Ishikawa (cell line): ENCODE results near the gene SLC2A6.

ENCODE experiments used
- CEBPB ChIP-seq: IDR thresholded peaks from 2 replicates; pipeline ENCODE4 v1.6.1; 2012
- CREB1 ChIP-seq: IDR thresholded peaks from 2 replicates; pipeline ENCODE4 v1.6.1; 2012; ENCODE audit warnings: low read depth
- EGR1 ChIP-seq: IDR thresholded peaks from 2 replicates; pipeline ENCODE4 v1.6.1; 2012
- EP300 ChIP-seq: IDR thresholded peaks from 2 replicates; pipeline ENCODE4 v1.6.1; 2012; ENCODE audit warnings: borderline replicate concordance
- FOXM1 ChIP-seq: IDR thresholded peaks from 2 replicates; pipeline ENCODE4 v1.6.1; 2012; ENCODE audit warnings: low read depth, borderline replicate concordance
- NFIC ChIP-seq: IDR thresholded peaks from 2 replicates; pipeline ENCODE4 v1.6.1; 2012
- RAD21 ChIP-seq: IDR thresholded peaks from 2 replicates; pipeline ENCODE4 v1.6.1; 2012; ENCODE audit warnings: low read depth
- REST ChIP-seq: IDR thresholded peaks from 2 replicates; pipeline ENCODE4 v1.6.1; 2012; ENCODE audit warnings: low read depth, mild to moderate bottlenecking
- TAF1 ChIP-seq: IDR thresholded peaks from 2 replicates; pipeline ENCODE4 v1.6.1; 2012; ENCODE audit warnings: low read depth, mild to moderate bottlenecking
- TCF12 ChIP-seq: IDR thresholded peaks from 2 replicates; pipeline ENCODE4 v1.6.1; 2012; ENCODE audit warnings: low read depth
- TEAD4 ChIP-seq: IDR thresholded peaks from 2 replicates; pipeline ENCODE4 v1.6.1; 2012
- USF1 ChIP-seq: IDR thresholded peaks from 2 replicates; pipeline ENCODE4 v1.6.1; 2012
- YY1 ChIP-seq: IDR thresholded peaks from 2 replicates; pipeline ENCODE4 v1.6.1; 2012; ENCODE audit warnings: low read depth
- ZBTB7A ChIP-seq: IDR thresholded peaks from 2 replicates; pipeline ENCODE4 v1.6.1; 2012; ENCODE audit warnings: low read depth
- TF ChIP-seq, protein P1 (sequence below): IDR thresholded peaks from 2 replicates; pipeline ENCODE4 v1.6.1; 2012

The SLC2A6 gene

DNA sequence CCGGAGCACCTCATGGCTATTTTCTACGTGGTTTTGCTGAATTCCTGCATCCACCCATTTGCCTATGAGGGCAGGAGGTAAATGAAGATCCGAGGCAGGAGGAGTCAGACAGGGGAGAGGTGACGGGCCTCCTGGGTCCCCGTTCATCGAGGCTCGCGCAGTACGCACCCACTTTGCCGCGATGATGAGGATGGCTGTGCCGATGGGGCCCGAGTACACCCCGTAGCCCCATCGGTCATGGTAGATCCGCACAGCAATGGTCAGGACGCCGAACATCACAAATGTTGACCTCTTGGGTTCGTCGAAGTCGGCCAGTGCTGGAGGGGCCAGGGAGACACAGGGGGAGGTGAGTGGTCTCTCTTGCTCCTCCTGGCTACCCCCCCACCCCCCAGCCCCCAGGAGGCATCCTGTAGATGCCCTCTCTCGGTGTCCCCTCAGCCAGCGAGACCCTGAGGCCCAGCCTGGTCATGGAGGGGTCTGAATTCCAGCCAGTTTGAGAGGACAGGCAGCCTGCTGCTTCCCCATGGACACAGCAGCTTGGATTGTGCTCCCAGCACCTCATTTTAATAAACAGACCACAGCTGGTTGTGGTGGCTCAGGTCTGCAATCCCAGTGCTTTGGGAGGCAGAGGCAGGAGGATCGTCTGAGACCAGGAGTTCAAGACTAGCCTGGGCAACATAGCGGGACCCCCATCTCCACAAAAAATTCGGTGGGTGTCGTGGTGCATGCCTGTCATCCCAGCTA, 40.0 kb upstream of the SLC2A6 start:
- TF ChIP-seq EP300 (no peak), TEAD4 (no peak), EGR1 (no peak), USF1 (no peak), FOXM1 (no peak), RAD21 (no peak), CEBPB (no peak), TCF12 (no peak), REST (no peak), YY1 (no peak), NFIC (no peak), CREB1 (no peak), ZBTB7A (no peak), TAF1 (no peak)
- TF ChIP-seq, protein P1, sequence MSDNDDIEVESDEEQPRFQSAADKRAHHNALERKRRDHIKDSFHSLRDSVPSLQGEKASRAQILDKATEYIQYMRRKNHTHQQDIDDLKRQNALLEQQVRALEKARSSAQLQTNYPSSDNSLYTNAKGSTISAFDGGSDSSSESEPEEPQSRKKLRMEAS, result no peak

- no peak for TF ChIP-seq ZBTB7A
- no peak for TF ChIP-seq EP300
- TF ChIP-seq FOXM1, result no peak
- TF ChIP-seq TEAD4, result no peak
- no peak for TF ChIP-seq YY1
- no peak for TF ChIP-seq TAF1
- TF ChIP-seq TCF12, result no peak
Measured at GRCh38 chr9:133518200-133518599, 39.3 kb upstream of the SLC2A6 start.

GRCh38 chr9:133517711-133518110, 38.8 kb upstream of the SLC2A6 start:
- TF ChIP-seq YY1 (no peak), EP300 (no peak), TCF12 (no peak), USF1 (no peak), ZBTB7A (no peak), CEBPB (no peak), NFIC (no peak), REST (no peak)

DNA sequence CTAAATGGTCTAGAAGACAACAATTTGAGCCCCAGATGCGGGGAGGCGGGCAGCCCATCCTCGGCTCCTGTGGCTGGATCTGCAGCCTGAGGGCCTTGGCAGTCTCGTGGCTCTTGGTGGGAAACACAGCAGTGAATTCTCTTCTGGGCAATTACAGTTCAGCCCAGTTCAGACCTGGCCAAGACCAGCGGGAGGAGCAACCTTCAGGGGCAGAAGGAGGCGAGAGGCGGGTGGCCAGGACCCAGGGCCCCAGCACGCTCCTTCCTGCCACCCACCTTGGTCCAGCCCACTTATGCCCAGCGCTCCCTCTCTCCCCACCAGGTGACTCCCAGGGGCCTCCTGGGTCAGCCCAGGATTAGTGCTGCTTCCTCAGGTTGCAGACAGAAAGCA, 38.1 kb upstream of the SLC2A6 start:
- no peak for TF ChIP-seq RAD21
- TF ChIP-seq TEAD4, result no peak
- TF ChIP-seq REST, result no peak
